Suprapubic skin (tissue), 4 donors: ENCODE results near the gene GRPEL2.

Experiments used
- CTCF ChIP-seq, 2 donors: fragments of 200-600 bp in 1 of 2; fragments of 450-650 bp in 1 of 2; sonication (generic) in 1 of 2; IDR thresholded peaks; one replicate each; pipeline ENCODE4 v1.5.1; 2016 to 2019; ENCODE audit warnings: antibody characterized with exemption in 2 of 2, mild to moderate bottlenecking in 1 of 2, moderate library complexity in 1 of 2
- EP300 ChIP-seq: sonication (generic); formaldehyde crosslinking; IDR thresholded peaks from one replicate; pipeline ENCODE4 v1.6.1; 2017; ENCODE audit warnings: antibody characterized with exemption
- POLR2A ChIP-seq, 2 donors: fragments of 450-650 bp; IDR thresholded peaks; one replicate each; pipeline ENCODE4 v1.6.1; 2017; ENCODE audit warnings: antibody characterized with exemption in 2 of 2, mild to moderate bottlenecking in 2 of 2, moderate library complexity in 2 of 2
- POLR2AphosphoS5 ChIP-seq, 3 donors: sonication (generic); formaldehyde crosslinking; IDR thresholded peaks; one replicate each; pipeline ENCODE4 v1.6.1; 2017; ENCODE audit warnings: antibody characterized with exemption in 3 of 3

- no peak for TF ChIP-seq CTCF (IDR thresholded peaks at IDR 0.05)
- no peak for TF ChIP-seq EP300
- TF ChIP-seq POLR2AphosphoS5 (IDR thresholded peaks at IDR 0.05) = no peak
- TF ChIP-seq POLR2A (IDR thresholded peaks at IDR 0.05) = no peak
Observed at GRCh38 chr5:149392718-149393117, 47.4 kb downstream of the GRPEL2 start.
